Liver (tissue), 9 donors: ENCODE measurements around the gene SLMAP. TPM values are rescaled to one million over a fixed set of nuclear protein-coding genes. Genes with fewer than 3 reads are reported as not detected.

Experiments
- DNase-seq: peaks from one replicate; pipeline ENCODE4 v3.0.0-alpha.2; 2017; ENCODE audit warnings: low spot score
- H3K27ac ChIP-seq, 2 donors: one replicate each; pipeline ENCODE4 v1.7.0; 2013; ENCODE audit warnings: inconsistent platforms in 2 of 2, low read length in 2 of 2, control low read depth in 1 of 2, low read depth in 1 of 2, mild to moderate bottlenecking in 1 of 2
- H3K27me3 ChIP-seq, 4 donors: one replicate each; pipeline versions ENCODE4 v1.6.1 to v1.7.0; 2013; ENCODE audit warnings: low read length in 3 of 4, inconsistent platforms in 1 of 4, mild to moderate bottlenecking in 1 of 4, moderate library complexity in 1 of 4; ENCODE audit not compliant: control insufficient read depth in 4 of 4, insufficient read depth in 4 of 4
- H3K36me3 ChIP-seq, 4 donors: one replicate each; pipeline versions ENCODE4 v1.6.1 to v1.7.0; 2013; ENCODE audit warnings: low read length in 3 of 4, mild to moderate bottlenecking in 3 of 4, low read depth in 1 of 4, moderate library complexity in 1 of 4; ENCODE audit not compliant: control insufficient read depth in 4 of 4, insufficient read depth in 3 of 4
- H3K4me1 ChIP-seq, 4 donors: one replicate each; pipeline versions ENCODE4 v1.6.1 to v1.7.0; 2013; ENCODE audit warnings: low read length in 3 of 4, mild to moderate bottlenecking in 3 of 4, moderate library complexity in 1 of 4; ENCODE audit not compliant: control insufficient read depth in 4 of 4, insufficient read depth in 4 of 4
- H3K4me3 ChIP-seq, 3 donors: one replicate each; pipeline versions ENCODE4 v1.6.1 to v1.7.0; 2013; ENCODE audit warnings: low read length in 3 of 3, control low read depth in 1 of 3, low read depth in 1 of 3, mild to moderate bottlenecking in 1 of 3
- H3K9ac ChIP-seq, 2 donors: one replicate each; pipeline ENCODE4 v1.7.0; 2013; ENCODE audit warnings: low read length in 2 of 2, mild to moderate bottlenecking in 2 of 2, moderate library complexity in 2 of 2, control low read depth in 1 of 2, low read depth in 1 of 2
- H3K9me3 ChIP-seq, 4 donors: one replicate each; pipeline versions ENCODE4 v1.6.1 to v1.7.0; 2013; ENCODE audit warnings: low read length in 3 of 4; ENCODE audit not compliant: control insufficient read depth in 4 of 4
- CTCF ChIP-seq: fragments of 150-350 bp; IDR thresholded peaks from 2 replicates; pipeline ENCODE4 v1.5.1; 2017; ENCODE audit warnings: improper control_type of control experiment, low read depth, low read length; ENCODE audit not compliant: missing input control
- EGR1 ChIP-seq, 2 donors: IDR thresholded peaks; 2 replicates each; pipeline ENCODE4 v1.6.1; 2016 to 2018; ENCODE audit warnings: antibody characterized with exemption in 2 of 2, low read depth in 2 of 2
- FOXA1 ChIP-seq: IDR thresholded peaks from 2 replicates; pipeline ENCODE4 v1.6.1; 2016; ENCODE audit warnings: antibody characterized with exemption
- FOXA2 ChIP-seq: IDR thresholded peaks from 2 replicates; pipeline ENCODE4 v1.6.1; 2016; ENCODE audit warnings: antibody characterized with exemption
- GABPA ChIP-seq, 2 donors: IDR thresholded peaks in 1 of 2; conservative IDR thresholded peaks in 1 of 2; 2 replicates each; pipeline ENCODE4 v1.6.1; 2016; ENCODE audit warnings: antibody characterized with exemption in 2 of 2, mild to moderate bottlenecking in 1 of 2, moderate library complexity in 1 of 2
- HNF4A ChIP-seq, 2 donors: conservative IDR thresholded peaks; 2 replicates each; pipeline ENCODE4 v1.6.1; 2016; ENCODE audit warnings: antibody characterized with exemption in 2 of 2, mild to moderate bottlenecking in 2 of 2
- HNF4G ChIP-seq: IDR thresholded peaks from 2 replicates; pipeline ENCODE4 v1.6.1; 2016; ENCODE audit warnings: antibody characterized with exemption
- JUND ChIP-seq, 2 donors: IDR thresholded peaks; 2 replicates each; pipeline ENCODE4 v1.6.1; 2016; ENCODE audit warnings: antibody characterized with exemption in 2 of 2
- NR2F2 ChIP-seq: IDR thresholded peaks from 2 replicates; pipeline ENCODE4 v1.6.1; 2016; ENCODE audit warnings: antibody characterized with exemption
- RAD21 ChIP-seq, 2 donors: IDR thresholded peaks; 2 replicates each; pipeline ENCODE4 v1.6.1; 2016; ENCODE audit warnings: antibody characterized with exemption in 2 of 2, mild to moderate bottlenecking in 2 of 2
- RXRA ChIP-seq, 2 donors: IDR thresholded peaks; 2 replicates each; pipeline ENCODE4 v1.6.1; 2017 to 2018; ENCODE audit warnings: antibody characterized with exemption in 2 of 2, mild to moderate bottlenecking in 1 of 2
- SP1 ChIP-seq: IDR thresholded peaks from 2 replicates; pipeline ENCODE4 v1.6.1; 2018; ENCODE audit warnings: antibody characterized with exemption, mild to moderate bottlenecking
- TAF1 ChIP-seq: conservative IDR thresholded peaks from 2 replicates; pipeline ENCODE4 v1.6.1; 2016; ENCODE audit warnings: antibody characterized with exemption, mild to moderate bottlenecking
- YY1 ChIP-seq: IDR thresholded peaks from 2 replicates; pipeline ENCODE4 v1.6.1; 2016; ENCODE audit warnings: antibody characterized with exemption, mild to moderate bottlenecking
- WGBS: extraction: QIAGEN DNeasy Blood & Tissue Kit; methylation state at CpG from one replicate; pipeline ENCODE4 v1.1.7; 2013; 5-methylcytosine and 5-hydroxymethylcytosine counted together
- polyA plus RNA-seq, 2 donors: library from polyadenylated mRNA; stranded (reverse) in 1 of 2; unstranded in 1 of 2; fragments of 200-250 nt in 1 of 2; fragments of >200 nt in 1 of 2; fragmentation: Nextera tagmentation in 1 of 2; extraction: Ambion mirVana in 1 of 2; gene quantifications; one replicate each; pipeline versions ENCODE4 v1.2.1 to v1.2.3, GENCODE V29; 2013 to 2015
- total RNA-seq, 2 donors: library from RNA; depleted of rRNA; stranded (reverse); fragments of >200 nt; gene quantifications; one replicate each; pipeline ENCODE4 v1.2.3, GENCODE V29; 2014
- TF ChIP-seq, protein P1 (sequence below): IDR thresholded peaks from 2 replicates; pipeline ENCODE4 v1.6.1; 2016; ENCODE audit warnings: antibody characterized with exemption
- TF ChIP-seq, protein P2 (sequence below): IDR thresholded peaks from 2 replicates; pipeline ENCODE4 v1.6.1; 2016; ENCODE audit warnings: antibody characterized with exemption
- TF ChIP-seq, protein P3 (sequence below): IDR thresholded peaks from 2 replicates; pipeline ENCODE4 v1.6.1; 2016; ENCODE audit warnings: antibody characterized with exemption, mild to moderate bottlenecking
- TF ChIP-seq, protein P4 (sequence below): IDR thresholded peaks from 2 replicates; pipeline ENCODE4 v1.6.1; 2016; ENCODE audit warnings: antibody characterized with exemption
- donor health status: healthy.
- donor health status: healthy.
- donor health status: healthy.
- donor health status: healthy.
- donor health status: healthy.

Gene SLMAP, protein sequence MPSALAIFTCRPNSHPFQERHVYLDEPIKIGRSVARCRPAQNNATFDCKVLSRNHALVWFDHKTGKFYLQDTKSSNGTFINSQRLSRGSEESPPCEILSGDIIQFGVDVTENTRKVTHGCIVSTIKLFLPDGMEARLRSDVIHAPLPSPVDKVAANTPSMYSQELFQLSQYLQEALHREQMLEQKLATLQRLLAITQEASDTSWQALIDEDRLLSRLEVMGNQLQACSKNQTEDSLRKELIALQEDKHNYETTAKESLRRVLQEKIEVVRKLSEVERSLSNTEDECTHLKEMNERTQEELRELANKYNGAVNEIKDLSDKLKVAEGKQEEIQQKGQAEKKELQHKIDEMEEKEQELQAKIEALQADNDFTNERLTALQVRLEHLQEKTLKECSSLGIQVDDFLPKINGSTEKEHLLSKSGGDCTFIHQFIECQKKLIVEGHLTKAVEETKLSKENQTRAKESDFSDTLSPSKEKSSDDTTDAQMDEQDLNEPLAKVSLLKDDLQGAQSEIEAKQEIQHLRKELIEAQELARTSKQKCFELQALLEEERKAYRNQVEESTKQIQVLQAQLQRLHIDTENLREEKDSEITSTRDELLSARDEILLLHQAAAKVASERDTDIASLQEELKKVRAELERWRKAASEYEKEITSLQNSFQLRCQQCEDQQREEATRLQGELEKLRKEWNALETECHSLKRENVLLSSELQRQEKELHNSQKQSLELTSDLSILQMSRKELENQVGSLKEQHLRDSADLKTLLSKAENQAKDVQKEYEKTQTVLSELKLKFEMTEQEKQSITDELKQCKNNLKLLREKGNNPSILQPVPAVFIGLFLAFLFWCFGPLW
- total RNA-seq: 10 to 100 TPM; 27.3 to 37.8 TPM
- polyA plus RNA-seq: 10 to 100 TPM; 10.2 to 11.5 TPM

DNA sequence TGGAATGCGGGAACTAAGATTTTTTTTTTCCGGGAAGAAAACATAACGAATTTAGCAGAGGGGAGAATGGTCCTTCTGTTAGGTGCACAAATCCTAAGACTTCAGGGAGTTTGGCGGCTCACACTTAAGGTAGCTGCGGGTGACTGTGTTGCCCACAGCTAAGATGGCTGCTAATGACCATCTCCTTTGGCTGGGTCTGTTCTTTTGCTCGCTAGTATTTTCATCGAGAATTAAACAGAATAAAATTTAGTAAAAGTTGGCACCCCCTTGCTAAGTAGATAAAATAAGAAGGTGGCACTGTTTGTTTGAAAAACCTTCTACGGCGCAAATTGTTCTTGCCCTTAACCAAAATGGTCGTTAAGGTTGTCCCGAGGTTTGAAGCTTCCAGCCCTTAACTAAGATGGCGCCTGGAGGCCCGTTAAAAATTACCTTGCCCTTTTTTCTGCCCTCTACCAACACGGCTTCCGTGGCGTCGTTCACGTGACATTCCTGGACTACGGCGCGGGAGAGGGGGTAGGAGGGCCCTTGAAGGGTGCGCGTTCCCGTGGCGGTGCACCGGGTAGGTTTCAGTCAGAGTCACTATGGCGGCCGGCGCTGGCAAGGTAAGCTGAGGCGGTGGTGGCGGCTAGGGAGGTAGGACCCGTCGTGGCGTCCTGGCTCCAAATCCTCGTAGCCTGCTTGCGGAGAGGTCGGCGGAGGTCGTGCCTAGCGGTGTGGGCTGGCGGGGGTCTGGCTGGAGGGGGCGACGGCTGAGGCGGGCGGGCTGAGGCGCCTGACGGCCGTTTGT lies at the start of gene SLMAP:
Gene SLMAP, plus strand, starts transcription at position 569 of the 787 bp plus-strand sequence. CDS start 1,343 bp downstream, outside the sequence.
- H3K4me1 ChIP-seq: peaks cover 2 to 28% (median 24%) of the 10 kb centered on the region in 4 donors
- H3K9ac ChIP-seq: peak within 1 kb of the TSS; percentile 70 to 92
- DNase-seq: peak; percentile 91
- TF ChIP-seq JUND (IDR thresholded peaks at IDR 0.05) (peak in 1 of 2 donors; percentile 37), RAD21 (IDR thresholded peaks at IDR 0.05) (peak; percentile 45 to 58), FOXA1 (peak; percentile 69), CTCF (no peak), EGR1 (IDR thresholded peaks at IDR 0.05; ENCODE audit: low read depth in 2 of 2) (no peak), HNF4G (no peak), GABPA (IDR thresholded peaks at IDR 0.05 in 1 of 2, conservative IDR thresholded peaks at IDR 0.05 in 1 of 2) (peak in 1 of 2 donors; percentile 80), YY1 (peak; percentile 100), FOXA2 (no peak), TAF1 (peak; percentile 72), NR2F2 (peak; percentile 71), RXRA (IDR thresholded peaks at IDR 0.05) (peak; percentile 63 to 67), HNF4A (conservative IDR thresholded peaks at IDR 0.05) (peak; percentile 51 to 53), SP1 (peak; percentile 61)
- TF ChIP-seq, protein P1, sequence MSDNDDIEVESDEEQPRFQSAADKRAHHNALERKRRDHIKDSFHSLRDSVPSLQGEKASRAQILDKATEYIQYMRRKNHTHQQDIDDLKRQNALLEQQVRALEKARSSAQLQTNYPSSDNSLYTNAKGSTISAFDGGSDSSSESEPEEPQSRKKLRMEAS: peak; percentile 61
- TF ChIP-seq, protein P2, sequence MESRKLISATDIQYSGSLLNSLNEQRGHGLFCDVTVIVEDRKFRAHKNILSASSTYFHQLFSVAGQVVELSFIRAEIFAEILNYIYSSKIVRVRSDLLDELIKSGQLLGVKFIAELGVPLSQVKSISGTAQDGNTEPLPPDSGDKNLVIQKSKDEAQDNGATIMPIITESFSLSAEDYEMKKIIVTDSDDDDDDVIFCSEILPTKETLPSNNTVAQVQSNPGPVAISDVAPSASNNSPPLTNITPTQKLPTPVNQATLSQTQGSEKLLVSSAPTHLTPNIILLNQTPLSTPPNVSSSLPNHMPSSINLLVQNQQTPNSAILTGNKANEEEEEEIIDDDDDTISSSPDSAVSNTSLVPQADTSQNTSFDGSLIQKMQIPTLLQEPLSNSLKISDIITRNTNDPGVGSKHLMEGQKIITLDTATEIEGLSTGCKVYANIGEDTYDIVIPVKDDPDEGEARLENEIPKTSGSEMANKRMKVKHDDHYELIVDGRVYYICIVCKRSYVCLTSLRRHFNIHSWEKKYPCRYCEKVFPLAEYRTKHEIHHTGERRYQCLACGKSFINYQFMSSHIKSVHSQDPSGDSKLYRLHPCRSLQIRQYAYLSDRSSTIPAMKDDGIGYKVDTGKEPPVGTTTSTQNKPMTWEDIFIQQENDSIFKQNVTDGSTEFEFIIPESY: peak; percentile 96
- TF ChIP-seq, protein P3, sequence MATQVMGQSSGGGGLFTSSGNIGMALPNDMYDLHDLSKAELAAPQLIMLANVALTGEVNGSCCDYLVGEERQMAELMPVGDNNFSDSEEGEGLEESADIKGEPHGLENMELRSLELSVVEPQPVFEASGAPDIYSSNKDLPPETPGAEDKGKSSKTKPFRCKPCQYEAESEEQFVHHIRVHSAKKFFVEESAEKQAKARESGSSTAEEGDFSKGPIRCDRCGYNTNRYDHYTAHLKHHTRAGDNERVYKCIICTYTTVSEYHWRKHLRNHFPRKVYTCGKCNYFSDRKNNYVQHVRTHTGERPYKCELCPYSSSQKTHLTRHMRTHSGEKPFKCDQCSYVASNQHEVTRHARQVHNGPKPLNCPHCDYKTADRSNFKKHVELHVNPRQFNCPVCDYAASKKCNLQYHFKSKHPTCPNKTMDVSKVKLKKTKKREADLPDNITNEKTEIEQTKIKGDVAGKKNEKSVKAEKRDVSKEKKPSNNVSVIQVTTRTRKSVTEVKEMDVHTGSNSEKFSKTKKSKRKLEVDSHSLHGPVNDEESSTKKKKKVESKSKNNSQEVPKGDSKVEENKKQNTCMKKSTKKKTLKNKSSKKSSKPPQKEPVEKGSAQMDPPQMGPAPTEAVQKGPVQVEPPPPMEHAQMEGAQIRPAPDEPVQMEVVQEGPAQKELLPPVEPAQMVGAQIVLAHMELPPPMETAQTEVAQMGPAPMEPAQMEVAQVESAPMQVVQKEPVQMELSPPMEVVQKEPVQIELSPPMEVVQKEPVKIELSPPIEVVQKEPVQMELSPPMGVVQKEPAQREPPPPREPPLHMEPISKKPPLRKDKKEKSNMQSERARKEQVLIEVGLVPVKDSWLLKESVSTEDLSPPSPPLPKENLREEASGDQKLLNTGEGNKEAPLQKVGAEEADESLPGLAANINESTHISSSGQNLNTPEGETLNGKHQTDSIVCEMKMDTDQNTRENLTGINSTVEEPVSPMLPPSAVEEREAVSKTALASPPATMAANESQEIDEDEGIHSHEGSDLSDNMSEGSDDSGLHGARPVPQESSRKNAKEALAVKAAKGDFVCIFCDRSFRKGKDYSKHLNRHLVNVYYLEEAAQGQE: peak; percentile 74
- TF ChIP-seq, protein P4, sequence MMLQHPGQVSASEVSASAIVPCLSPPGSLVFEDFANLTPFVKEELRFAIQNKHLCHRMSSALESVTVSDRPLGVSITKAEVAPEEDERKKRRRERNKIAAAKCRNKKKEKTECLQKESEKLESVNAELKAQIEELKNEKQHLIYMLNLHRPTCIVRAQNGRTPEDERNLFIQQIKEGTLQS: peak; percentile 42
- H3K27me3 ChIP-seq: no peaks in the 10 kb centered on the region
- WGBS: under 1% methylated on average over 48 of the region's 48 CpGs
- no peaks in the 10 kb centered on the region for H3K9me3 ChIP-seq
- H3K27ac ChIP-seq: peak within 1 kb of the TSS; percentile 88 to 91
- H3K36me3 ChIP-seq: no peaks in the 10 kb centered on the region
- peak within 1 kb of the TSS; percentile 78 to 90 (median 84) for H3K4me3 ChIP-seq
